Spleen (tissue), 11 donors: ENCODE measurements around the gene TMIE. TPM values are rescaled to one million over a fixed set of nuclear protein-coding genes. Genes with fewer than 3 reads are reported as not detected.

ENCODE experiments used
- DNase-seq: peaks from one replicate; pipeline ENCODE4 v3.0.0-alpha.2; 2020
- H3K27ac ChIP-seq, 8 donors: fragments of 200-600 bp; sonication (generic) in 7 of 8; 1 replicate in 4 of 8; 2 replicates in 4 of 8; pipeline versions ENCODE4 v1.5.0 to v1.8.0; 2016 to 2021; ENCODE audit warnings: inconsistent platforms in 4 of 8, mild to moderate bottlenecking in 4 of 8, moderate library complexity in 1 of 8
- H3K27me3 ChIP-seq, 7 donors: fragments of 200-600 bp; sonication (generic) in 6 of 7; replicated peaks in 1 of 7; 1 replicate in 4 of 7; 2 replicates in 3 of 7; pipeline versions ENCODE4 v1.5.0 to v1.8.0; 2016 to 2021; ENCODE audit warnings: inconsistent platforms in 3 of 7, mild to moderate bottlenecking in 1 of 7
- H3K36me3 ChIP-seq, 6 donors: fragments of 200-600 bp; sonication (generic) in 5 of 6; 1 replicate in 4 of 6; 2 replicates in 2 of 6; pipeline versions ENCODE4 v1.5.0 to v1.8.0; 2016 to 2021; ENCODE audit warnings: inconsistent platforms in 2 of 6
- H3K4me1 ChIP-seq, 6 donors: fragments of 200-600 bp; sonication (generic) in 5 of 6; 1 replicate in 3 of 6; 2 replicates in 3 of 6; pipeline versions ENCODE4 v1.5.0 to v1.8.0; 2016 to 2021; ENCODE audit warnings: inconsistent platforms in 3 of 6
- H3K4me3 ChIP-seq, 8 donors: fragments of 200-600 bp; sonication (generic) in 7 of 8; 1 replicate in 4 of 8; 2 replicates in 4 of 8; pipeline versions ENCODE4 v1.5.0 to v1.8.0; 2016 to 2021; ENCODE audit warnings: inconsistent platforms in 4 of 8, mild to moderate bottlenecking in 4 of 8, moderate library complexity in 2 of 8
- H3K9me3 ChIP-seq, 8 donors: fragments of 200-600 bp; sonication (generic) in 7 of 8; 1 replicate in 4 of 8; 2 replicates in 4 of 8; pipeline versions ENCODE4 v1.5.0 to v1.8.0; 2016 to 2021; ENCODE audit warnings: inconsistent platforms in 4 of 8
- CTCF ChIP-seq, 11 experiments: fragments of 200-600 bp in 7 of 11; fragments of 450-650 bp in 4 of 11; sonication (generic) in 4 of 11; IDR thresholded peaks in 8 of 11; conservative IDR thresholded peaks in 3 of 11; 1 replicate in 7 of 11; 2 replicates in 4 of 11; pipeline versions ENCODE4 v1.4.0 to v1.8.0; 2016 to 2021; ENCODE audit warnings: antibody characterized with exemption in 11 of 11, inconsistent platforms in 4 of 11, mild to moderate bottlenecking in 1 of 11
- POLR2A ChIP-seq, 3 donors: fragments of 450-650 bp; IDR thresholded peaks; one replicate each; pipeline ENCODE4 v1.5.1; 2017; ENCODE audit warnings: antibody characterized with exemption in 3 of 3, mild to moderate bottlenecking in 1 of 3
- POLR2AphosphoS5 ChIP-seq, 3 donors: sonication (generic); formaldehyde crosslinking; IDR thresholded peaks; one replicate each; pipeline ENCODE4 v1.5.1; 2017; ENCODE audit warnings: antibody characterized with exemption in 3 of 3
- WGBS, 5 donors: extraction: QIAGEN DNeasy Blood & Tissue Kit in 3 of 5; methylation state at CpG; one replicate each; pipeline versions ENCODE4 v1.1.5 to v1.1.7; 2013 to 2018; 5-methylcytosine and 5-hydroxymethylcytosine counted together
- intact Hi-C: fragments of 100-400 bp; cut with DNase I; formaldehyde crosslinking; loops from one replicate; pipeline ENCODE4 v1.15.0; 2023; ENCODE audit warnings: low total_unique reads
- polyA plus RNA-seq, 3 donors: library from polyadenylated mRNA; stranded (reverse); fragments of 200-250 nt; gene quantifications; one replicate each; pipeline ENCODE4 v1.2.1, GENCODE V29; 2013
- total RNA-seq, 7 donors: library from RNA; depleted of rRNA in 3 of 7; stranded (reverse); fragments of >200 nt in 3 of 7; fragmentation: NEBNext Ultra II Directional in 4 of 7; extraction: Animal tissue kit (Norgen Biotek cat#: 25700) in 4 of 7; gene quantifications; one replicate each; pipeline versions ENCODE4 v1.1.0 to v1.2.1, GENCODE V29; 2016 to 2021
- donor health status: healthy with polysubstance abuse.
- donor health status: DM: no; HTN: no; CAD: no; lungs with moderate emphysema.
- donor health status: DM: no; HTN: no; CAD: no.
- donor health status: Bipolar disorder and iron deficiency.
- donor health status: healthy.
- donor health status: DM: no; HTN: no; CAD: no.
- donor health status: DM: yes; HTN: yes; CAD: no.

Gene TMIE
- total and polyA plus RNA-seq, 10 donors = 0.23 to 1.6 (median 0.67) TPM; not detected in 2

- DNase-seq = no peak
- intact Hi-C loops = no loop called here
- H3K36me3 ChIP-seq = no peaks in the 10 kb centered on the region
- WGBS, 5 donors = 76 to 88% (median 78%) methylated on average over 12 of the region's 12 CpGs
- TF ChIP-seq CTCF (IDR thresholded peaks at IDR 0.05 in 8 of 11, conservative IDR thresholded peaks at IDR 0.05 in 3 of 11) (no peak), POLR2AphosphoS5 (IDR thresholded peaks at IDR 0.05) (no peak), POLR2A (IDR thresholded peaks at IDR 0.05) (no peak)
- H3K4me3 ChIP-seq = no peak overlapping the region
- H3K9me3 ChIP-seq = no peaks in the 10 kb centered on the region
- H3K4me1 ChIP-seq = no peaks in the 10 kb centered on the region
- H3K27ac ChIP-seq = no peak overlapping the region
- H3K27me3 ChIP-seq = peaks cover 0 to 2% (median 0%) of the 10 kb centered on the region in 7 donors
Measured at GRCh38 chr3:46742992-46743585, 41.9 kb downstream of the TMIE start.

GRCh38 chr3:46746711-46747110 lies 45.5 kb downstream of the TMIE start:
- Histone ChIP-seq H3K9me3 (no peaks in the 10 kb centered on the region), H3K27ac (no peak overlapping the region), H3K4me3 (no peak overlapping the region), H3K4me1 (no peaks in the 10 kb centered on the region), H3K27me3 (no peaks in the 10 kb centered on the region), H3K36me3 (no peaks in the 10 kb centered on the region)
- no peak for DNase-seq
- TF ChIP-seq POLR2AphosphoS5 (IDR thresholded peaks at IDR 0.05) (no peak), CTCF (IDR thresholded peaks at IDR 0.05 in 8 of 11, conservative IDR thresholded peaks at IDR 0.05 in 3 of 11) (no peak), POLR2A (IDR thresholded peaks at IDR 0.05) (no peak)
- intact Hi-C loops = no loop called here

- TF ChIP-seq POLR2A (IDR thresholded peaks at IDR 0.05) (no peak), POLR2AphosphoS5 (IDR thresholded peaks at IDR 0.05) (no peak)
- no peaks in the 10 kb centered on the region for H3K36me3 ChIP-seq
- H3K27ac ChIP-seq = no peak overlapping the region
- 85 to 92% (median 90%) methylated on average over 2 of the region's 2 CpGs for WGBS, 5 donors
- intact Hi-C loops = no loop called here
- no peaks in the 10 kb centered on the region for H3K4me1 ChIP-seq
- H3K27me3 ChIP-seq = no peaks in the 10 kb centered on the region
- no peak for DNase-seq
- H3K4me3 ChIP-seq = no peak overlapping the region
- H3K9me3 ChIP-seq = no peaks in the 10 kb centered on the region
Measured at GRCh38 chr3:46748170-46748569, 47.0 kb downstream of the TMIE start.

- Histone ChIP-seq H3K27ac (no peak overlapping the region), H3K9me3 (no peaks in the 10 kb centered on the region), H3K36me3 (no peaks in the 10 kb centered on the region), H3K4me1 (no peaks in the 10 kb centered on the region), H3K27me3 (no peaks in the 10 kb centered on the region), H3K4me3 (no peak overlapping the region)
- DNase-seq = no peak
- 67 to 75% (median 70%) methylated on average over 4 of the region's 4 CpGs for WGBS, 5 donors
- no peak for TF ChIP-seq POLR2AphosphoS5 (IDR thresholded peaks at IDR 0.05)
- no peak for TF ChIP-seq CTCF (IDR thresholded peaks at IDR 0.05 in 8 of 11, conservative IDR thresholded peaks at IDR 0.05 in 3 of 11)
- no peak for TF ChIP-seq POLR2A (IDR thresholded peaks at IDR 0.05)
- intact Hi-C loops = no loop called here
Measured at GRCh38 chr3:46749129-46749528, 47.9 kb downstream of the TMIE start.
